Type B pancreatic cell (in vitro differentiated cells): ENCODE data around the gene TMEM270. TPM values are rescaled to one million over a fixed set of nuclear protein-coding genes. Genes with fewer than 3 reads are reported as not detected.
"Not testable (repeated sequence)": the region's sequence is repeated elsewhere in the genome, so short reads cannot be mapped to it uniquely, and the experiment has no call there.

Source experiments
- DNase-seq: peaks from one replicate; pipeline ENCODE4 v3.0.0; 2021; ENCODE audit warnings: mixed read lengths; ENCODE audit not compliant: unreplicated experiment; ENCODE audit errors: extremely low spot score
- H3K27ac Mint-ChIP-seq: 2 replicates; pipeline ENCODE4 v1.8.0; 2021; ENCODE audit warnings: mild to moderate bottlenecking, mixed read lengths
- H3K27me3 Mint-ChIP-seq: 2 replicates; pipeline ENCODE4 v1.8.0; 2021; ENCODE audit warnings: mixed read lengths
- H3K36me3 Mint-ChIP-seq: 2 replicates; pipeline ENCODE4 v1.8.0; 2021; ENCODE audit warnings: mixed read lengths
- H3K4me1 Mint-ChIP-seq: one replicate; pipeline ENCODE4 v1.8.0; 2021; ENCODE audit warnings: mixed read lengths; ENCODE audit not compliant: unreplicated experiment
- H3K4me3 Mint-ChIP-seq: 2 replicates; pipeline ENCODE4 v1.8.0; 2021; ENCODE audit warnings: mild to moderate bottlenecking, mixed read lengths
- H3K9me3 Mint-ChIP-seq: 2 replicates; pipeline ENCODE4 v1.8.0; 2021; ENCODE audit warnings: mixed read lengths
- total RNA-seq: library from RNA; stranded (reverse); gene quantifications from 2 replicates; pipeline ENCODE4 v1.2.1, GENCODE V29; 2021; ENCODE audit warnings: low replicate concordance
- TF ChIP-seq, protein P1 (sequence below): fragments of 200-600 bp; sonication (generic); conservative IDR thresholded peaks from 2 replicates; pipeline ENCODE4 v1.5.0; 2021; ENCODE audit warnings: antibody characterized with exemption, mild to moderate bottlenecking

Gene TMEM270
- total RNA-seq, 1 donor from 2014 or later = not detected

DNA sequence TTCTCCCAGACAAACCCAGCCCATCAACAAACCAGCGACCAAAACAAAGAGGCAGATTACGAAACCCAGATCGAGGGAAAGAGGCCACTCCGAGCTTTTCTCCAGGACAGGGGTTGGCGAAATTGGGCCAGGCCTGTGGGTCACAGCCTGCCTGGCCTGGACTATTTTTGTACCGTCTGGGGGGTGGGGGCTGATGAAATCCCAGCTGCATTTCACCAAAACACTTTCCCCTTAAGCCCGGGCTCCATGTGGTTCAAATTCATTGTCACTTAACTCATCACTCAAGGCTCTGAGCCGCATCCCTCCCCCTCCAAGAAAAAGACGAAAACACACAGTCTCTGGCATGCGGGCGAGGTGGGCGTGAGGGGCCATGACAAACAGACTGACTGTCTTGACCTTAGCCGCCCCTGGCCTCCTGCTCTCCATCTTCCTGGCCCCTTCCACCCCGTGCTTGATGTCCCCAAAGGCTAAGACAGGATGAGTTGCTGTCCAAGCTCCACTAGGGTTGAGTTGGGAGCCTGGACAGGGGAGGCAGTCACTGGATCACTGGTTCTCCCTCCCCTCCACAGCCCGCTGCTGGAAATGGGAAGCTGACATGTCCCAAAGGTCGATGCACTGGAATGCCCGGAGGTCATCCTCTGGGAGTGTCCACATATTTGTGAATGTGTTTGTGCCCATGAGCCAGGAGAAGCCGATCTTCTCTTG, 19.2 kb downstream of the TMEM270 start:
- peaks cover 4% of the 10 kb centered on the region for H3K27me3 Mint-ChIP-seq
- peak overlapping the region; percentile 47 for H3K4me3 Mint-ChIP-seq
- DNase-seq = no peak
- TF ChIP-seq, protein P1, sequence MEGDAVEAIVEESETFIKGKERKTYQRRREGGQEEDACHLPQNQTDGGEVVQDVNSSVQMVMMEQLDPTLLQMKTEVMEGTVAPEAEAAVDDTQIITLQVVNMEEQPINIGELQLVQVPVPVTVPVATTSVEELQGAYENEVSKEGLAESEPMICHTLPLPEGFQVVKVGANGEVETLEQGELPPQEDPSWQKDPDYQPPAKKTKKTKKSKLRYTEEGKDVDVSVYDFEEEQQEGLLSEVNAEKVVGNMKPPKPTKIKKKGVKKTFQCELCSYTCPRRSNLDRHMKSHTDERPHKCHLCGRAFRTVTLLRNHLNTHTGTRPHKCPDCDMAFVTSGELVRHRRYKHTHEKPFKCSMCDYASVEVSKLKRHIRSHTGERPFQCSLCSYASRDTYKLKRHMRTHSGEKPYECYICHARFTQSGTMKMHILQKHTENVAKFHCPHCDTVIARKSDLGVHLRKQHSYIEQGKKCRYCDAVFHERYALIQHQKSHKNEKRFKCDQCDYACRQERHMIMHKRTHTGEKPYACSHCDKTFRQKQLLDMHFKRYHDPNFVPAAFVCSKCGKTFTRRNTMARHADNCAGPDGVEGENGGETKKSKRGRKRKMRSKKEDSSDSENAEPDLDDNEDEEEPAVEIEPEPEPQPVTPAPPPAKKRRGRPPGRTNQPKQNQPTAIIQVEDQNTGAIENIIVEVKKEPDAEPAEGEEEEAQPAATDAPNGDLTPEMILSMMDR = no peak
- H3K36me3 Mint-ChIP-seq = no peaks in the 10 kb centered on the region
- H3K9me3 Mint-ChIP-seq = no peaks in the 10 kb centered on the region
- peaks cover 12% of the 10 kb centered on the region for H3K4me1 Mint-ChIP-seq
- peak overlapping the region; percentile 39 for H3K27ac Mint-ChIP-seq

DNA sequence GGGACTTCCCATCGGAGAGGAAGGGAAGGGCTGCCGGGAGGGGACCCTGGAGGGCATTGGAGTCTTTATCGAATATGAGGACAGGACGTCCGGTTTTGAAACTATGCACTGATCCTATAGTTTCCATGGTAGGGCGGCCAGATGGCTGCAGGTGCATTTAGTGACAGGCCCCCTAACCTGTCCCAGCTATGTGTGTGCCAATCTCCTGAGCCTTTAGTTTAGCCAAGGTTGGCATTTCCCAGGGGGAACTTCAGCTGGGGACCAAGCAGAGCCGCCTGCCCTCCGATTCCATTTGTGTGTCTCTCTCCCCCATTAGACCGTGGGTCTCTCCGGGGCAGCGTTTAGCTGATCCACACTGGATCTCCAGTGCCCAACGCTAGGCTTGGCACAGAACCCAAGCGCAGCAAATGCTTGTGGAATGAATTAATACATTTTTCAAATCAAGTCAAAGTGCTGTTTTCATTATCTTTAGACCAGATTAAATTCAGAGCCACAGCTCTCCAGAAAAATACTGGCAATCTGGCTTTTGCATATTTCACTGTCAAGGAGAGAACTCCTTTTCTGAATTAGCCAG, 19.9 kb downstream of the TMEM270 start:
- Mint-ChIP-seq H3K27me3 (peaks cover 4% of the 10 kb centered on the region), H3K36me3 (no peaks in the 10 kb centered on the region), H3K4me1 (peaks cover 12% of the 10 kb centered on the region), H3K4me3 (no peak overlapping the region), H3K9me3 (no peaks in the 10 kb centered on the region), H3K27ac (no peak overlapping the region)
- TF ChIP-seq, protein P1 = no peak
- DNase-seq = no peak

DNA sequence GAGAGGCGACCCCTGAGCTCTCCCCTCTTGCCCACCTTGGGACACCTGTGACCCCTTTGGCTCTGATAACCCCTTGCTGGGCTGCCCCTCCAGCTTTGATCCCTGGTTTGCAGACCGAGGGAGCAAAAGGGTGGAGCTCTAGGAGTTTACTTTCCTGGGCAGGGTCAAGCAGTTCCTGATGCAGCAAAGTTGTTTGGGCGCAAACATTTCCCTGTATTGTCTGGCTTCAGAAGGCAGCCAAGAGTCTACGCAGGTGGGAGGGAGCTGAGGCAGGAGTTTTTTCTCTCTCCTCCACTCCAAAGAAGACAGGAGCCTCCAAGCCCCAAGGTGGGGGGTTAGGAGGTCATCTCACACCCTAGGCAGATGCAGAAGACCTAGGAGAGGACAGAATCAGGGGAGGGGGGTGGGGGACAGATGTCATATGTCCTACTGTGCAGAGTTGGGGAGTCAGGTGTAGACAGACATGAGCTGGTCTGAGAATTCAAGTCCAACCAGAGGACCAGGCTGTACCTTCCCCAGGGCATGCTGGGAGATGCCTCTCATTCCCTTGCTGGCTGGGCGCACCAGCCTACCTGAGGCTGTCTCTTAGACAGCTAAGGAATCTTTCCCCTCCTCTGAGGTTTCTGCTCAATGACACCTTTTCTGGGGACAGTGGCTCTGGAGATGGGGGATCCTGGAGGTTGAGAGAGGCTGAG, 20.5 kb downstream of the TMEM270 start:
- H3K9me3 Mint-ChIP-seq = no peaks in the 10 kb centered on the region
- H3K36me3 Mint-ChIP-seq = no peaks in the 10 kb centered on the region
- TF ChIP-seq, protein P1 = no peak
- H3K4me1 Mint-ChIP-seq = peaks cover 17% of the 10 kb centered on the region
- H3K4me3 Mint-ChIP-seq = no peak overlapping the region
- DNase-seq = no peak
- peaks cover 7% of the 10 kb centered on the region for H3K27me3 Mint-ChIP-seq
- H3K27ac Mint-ChIP-seq = no peak overlapping the region

DNA sequence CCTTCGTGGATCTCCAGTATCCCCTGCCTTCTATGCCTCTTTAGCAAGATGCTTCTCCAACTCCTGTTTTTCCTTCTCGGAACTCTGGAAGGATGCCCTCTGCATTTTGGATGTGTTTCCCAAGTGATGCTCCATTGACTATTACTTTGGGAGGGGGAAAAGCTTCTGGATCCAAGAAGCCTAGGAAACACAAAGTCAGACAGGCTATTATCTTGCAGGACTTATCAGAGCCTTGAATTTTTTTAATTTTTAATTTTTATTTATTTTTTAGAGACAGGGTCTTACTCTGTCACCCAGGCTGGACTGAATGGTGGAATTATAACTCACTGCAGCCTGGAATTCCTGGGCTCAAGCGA, 21.1 kb downstream of the TMEM270 start:
- no peak for DNase-seq
- TF ChIP-seq, protein P1 = no peak
- Mint-ChIP-seq H3K27me3 (peaks cover 7% of the 10 kb centered on the region), H3K9me3 (no peaks in the 10 kb centered on the region), H3K36me3 (no peaks in the 10 kb centered on the region), H3K4me3 (no peak overlapping the region), H3K27ac (no peak overlapping the region), H3K4me1 (peaks cover 17% of the 10 kb centered on the region)

DNA sequence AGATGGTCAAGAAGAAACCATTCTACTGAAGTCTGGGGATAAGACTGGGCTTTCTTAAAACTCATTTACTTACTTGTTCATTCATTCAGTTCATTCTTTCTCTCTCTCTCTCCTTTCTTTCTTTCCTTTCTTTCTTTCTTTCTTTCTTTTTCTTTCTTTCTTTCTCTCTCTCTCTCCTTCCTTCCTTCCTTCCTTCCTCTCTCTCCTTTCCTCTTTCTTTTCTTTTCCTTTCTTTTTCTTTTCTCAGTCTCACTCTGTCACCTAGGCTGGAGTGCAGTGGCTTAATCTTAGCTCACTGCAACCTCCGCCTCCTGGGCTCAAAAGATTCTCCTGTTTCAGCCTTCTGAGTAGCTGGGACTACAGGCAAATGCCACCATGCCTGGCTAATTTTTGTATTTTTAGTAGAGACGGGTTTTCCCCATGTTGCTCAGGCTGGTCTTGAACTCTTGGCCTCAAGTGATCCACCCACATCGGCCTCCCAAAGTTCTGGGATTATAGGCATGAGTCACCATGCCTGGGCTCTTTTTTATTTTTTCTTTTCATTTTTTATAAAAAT, 24.0 kb downstream of the TMEM270 start:
- Mint-ChIP-seq H3K4me1 (peaks cover 12% of the 10 kb centered on the region), H3K27me3 (peaks cover 15% of the 10 kb centered on the region)
- not testable (repeated sequence) for H3K27ac Mint-ChIP-seq, H3K36me3 Mint-ChIP-seq, H3K4me3 Mint-ChIP-seq, H3K9me3 Mint-ChIP-seq, DNase-seq
